ENCODE measurements around the gene ZFX. TPM values are rescaled to one million over a fixed set of nuclear protein-coding genes. Genes with fewer than 3 reads are reported as not detected.

The ZFX gene
- total RNA-seq, 1 donor from 2014 or later = 35.7 TPM

DNA sequence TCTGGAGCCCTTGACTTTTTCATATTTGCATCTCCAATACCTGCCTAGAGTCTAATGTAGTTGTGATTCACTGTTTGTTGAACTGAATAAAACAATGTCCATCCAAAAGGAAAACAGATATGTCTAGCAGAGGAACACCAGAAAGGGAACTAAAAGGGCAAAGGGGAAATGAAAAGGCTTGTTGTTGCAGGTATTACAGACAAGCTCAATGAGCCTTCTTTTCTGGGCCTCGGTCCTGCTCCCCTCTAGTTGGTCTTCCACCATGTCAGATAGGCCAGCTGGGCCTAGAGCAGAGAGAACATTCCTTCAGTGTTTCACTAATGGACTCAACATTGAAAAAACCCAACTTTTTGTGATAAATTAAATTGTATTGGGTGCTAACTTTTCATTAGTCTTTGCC is 55.4 kb downstream of the ZFX start:
- Histone ChIP-seq H3K27me3 (ENCODE audit: insufficient read depth, low read length) (no peaks in the 10 kb centered on the region), H3K9ac (ENCODE audit: low read length) (no peak overlapping the region), H3K9me3 (ENCODE audit: insufficient read depth, low read depth, low read length) (no peaks in the 10 kb centered on the region), H3K79me2 (ENCODE audit: insufficient read depth, low read length) (peaks cover 60% of the 10 kb centered on the region), H3K4me3 (ENCODE audit: insufficient read depth, low read depth, low read length) (no peak overlapping the region), H3K4me1 (ENCODE audit: insufficient read depth, low read length) (no peaks in the 10 kb centered on the region), H3K4me2 (ENCODE audit: low read length) (no peak overlapping the region), H2AFZ (ENCODE audit: low read depth, low read length) (no peak overlapping the region), H3K27ac (ENCODE audit: low read depth, low read length) (no peak overlapping the region), H3K36me3 (ENCODE audit: insufficient read depth, low read length) (peaks cover 8% of the 10 kb centered on the region), H4K20me1 (ENCODE audit: insufficient read depth, low read length) (peaks cover 55% of the 10 kb centered on the region)
- FAIRE-seq (no peak), DNase-seq (ENCODE audit: low read depth) (no peak)
- TF ChIP-seq CTCF (IDR thresholded peaks at IDR 0.05; ENCODE audit: insufficient read depth, low read depth, low read length) (no peak), EZH2 (IDR thresholded peaks at IDR 0.05; ENCODE audit: insufficient read depth, low read length) (no peak)
- H3K36me3 Mint-ChIP-seq (ENCODE audit: low read depth, unreplicated experiment) = peaks cover 6% of the 10 kb centered on the region
- H3K4me1 Mint-ChIP-seq (ENCODE audit: low read depth, unreplicated experiment) = peaks cover 21% of the 10 kb centered on the region
- peaks cover 2% of the 10 kb centered on the region for H3K9me3 Mint-ChIP-seq (ENCODE audit: unreplicated experiment)
- no peaks in the 10 kb centered on the region for H3K27me3 Mint-ChIP-seq (ENCODE audit: low read depth, unreplicated experiment)
- H3K27ac Mint-ChIP-seq (ENCODE audit: unreplicated experiment) = no peak overlapping the region
- H3K4me3 Mint-ChIP-seq (ENCODE audit: unreplicated experiment) = no peak overlapping the region

- TF ChIP-seq EZH2 (IDR thresholded peaks at IDR 0.05; ENCODE audit: insufficient read depth, low read length) (no peak), CTCF (IDR thresholded peaks at IDR 0.05; ENCODE audit: insufficient read depth, low read depth, low read length) (no peak)
- Histone ChIP-seq H2AFZ (ENCODE audit: low read depth, low read length) (no peak overlapping the region), H3K4me2 (ENCODE audit: low read length) (no peak overlapping the region), H3K79me2 (ENCODE audit: insufficient read depth, low read length) (peaks cover 38% of the 10 kb centered on the region), H3K4me1 (ENCODE audit: insufficient read depth, low read length) (no peaks in the 10 kb centered on the region), H3K36me3 (ENCODE audit: insufficient read depth, low read length) (peaks cover 18% of the 10 kb centered on the region), H3K9ac (ENCODE audit: low read length) (no peak overlapping the region), H3K9me3 (ENCODE audit: insufficient read depth, low read depth, low read length) (no peaks in the 10 kb centered on the region), H4K20me1 (ENCODE audit: insufficient read depth, low read length) (peaks cover 27% of the 10 kb centered on the region), H3K4me3 (ENCODE audit: insufficient read depth, low read depth, low read length) (no peak overlapping the region), H3K27ac (ENCODE audit: low read depth, low read length) (no peak overlapping the region), H3K27me3 (ENCODE audit: insufficient read depth, low read length) (no peaks in the 10 kb centered on the region)
- Mint-ChIP-seq H3K36me3 (ENCODE audit: low read depth, unreplicated experiment) (peaks cover 11% of the 10 kb centered on the region), H3K27me3 (ENCODE audit: low read depth, unreplicated experiment) (no peaks in the 10 kb centered on the region), H3K4me3 (ENCODE audit: unreplicated experiment) (no peak overlapping the region), H3K4me1 (ENCODE audit: low read depth, unreplicated experiment) (peaks cover 11% of the 10 kb centered on the region), H3K27ac (ENCODE audit: unreplicated experiment) (no peak overlapping the region), H3K9me3 (ENCODE audit: unreplicated experiment) (peaks cover 2% of the 10 kb centered on the region)
- FAIRE-seq (peak; percentile 73), DNase-seq (ENCODE audit: low read depth) (peak; percentile 41)
These were observed 58.3 kb downstream of the ZFX start for GRCh38 chrX:24207826-24208225.

- H3K9me3 ChIP-seq (ENCODE audit: insufficient read depth, low read depth, low read length) = no peaks in the 10 kb centered on the region
- Mint-ChIP-seq H3K9me3 (ENCODE audit: unreplicated experiment) (peaks cover under 1% of the 10 kb centered on the region), H3K27me3 (ENCODE audit: low read depth, unreplicated experiment) (no peaks in the 10 kb centered on the region), H3K27ac (ENCODE audit: unreplicated experiment) (no peak overlapping the region), H3K4me1 (ENCODE audit: low read depth, unreplicated experiment) (peaks cover 6% of the 10 kb centered on the region), H3K4me3 (ENCODE audit: unreplicated experiment) (no peak overlapping the region), H3K36me3 (ENCODE audit: low read depth, unreplicated experiment) (peaks cover 8% of the 10 kb centered on the region)
- H4K20me1 ChIP-seq (ENCODE audit: insufficient read depth, low read length) = peaks cover 23% of the 10 kb centered on the region
- TF ChIP-seq EZH2 (IDR thresholded peaks at IDR 0.05; ENCODE audit: insufficient read depth, low read length) = no peak
- no peak for TF ChIP-seq CTCF (IDR thresholded peaks at IDR 0.05; ENCODE audit: insufficient read depth, low read depth, low read length)
- H3K27ac ChIP-seq (ENCODE audit: low read depth, low read length) = no peak overlapping the region
- no peak overlapping the region for H3K9ac ChIP-seq (ENCODE audit: low read length)
- H3K4me1 ChIP-seq (ENCODE audit: insufficient read depth, low read length) = no peaks in the 10 kb centered on the region
- FAIRE-seq (no peak), DNase-seq (ENCODE audit: low read depth) (no peak)
- H3K4me2 ChIP-seq (ENCODE audit: low read length) = no peak overlapping the region
- no peak overlapping the region for H3K4me3 ChIP-seq (ENCODE audit: insufficient read depth, low read depth, low read length)
- H2AFZ ChIP-seq (ENCODE audit: low read depth, low read length) = no peak overlapping the region
- peaks cover 22% of the 10 kb centered on the region for H3K36me3 ChIP-seq (ENCODE audit: insufficient read depth, low read length)
- peaks cover 30% of the 10 kb centered on the region for H3K79me2 ChIP-seq (ENCODE audit: insufficient read depth, low read length)
- H3K27me3 ChIP-seq (ENCODE audit: insufficient read depth, low read length) = no peaks in the 10 kb centered on the region
These were observed 59.1 kb downstream of the ZFX start for GRCh38 chrX:24208496-24209240.

Data from astrocyte (in vitro differentiated cells and primary cell).